Testis (tissue), 3 donors: ENCODE measurements around the gene TNFRSF21. TPM values are rescaled to one million over a fixed set of nuclear protein-coding genes. Genes with fewer than 3 reads are reported as not detected.

Experiments used
- DNase-seq: peaks from one replicate; pipeline ENCODE4 v3.0.0-alpha.2; 2019
- H3K27ac ChIP-seq, 2 donors: fragments of 200-600 bp; sonication (generic); one replicate each; pipeline ENCODE4 v1.5.1; 2019
- H3K27me3 ChIP-seq: fragments of 200-600 bp; sonication (generic); one replicate; pipeline ENCODE4 v1.5.1; 2019
- H3K36me3 ChIP-seq: fragments of 200-600 bp; sonication (generic); one replicate; pipeline ENCODE4 v1.5.1; 2017; ENCODE audit warnings: low read depth; ENCODE audit errors: missing control alignments
- H3K4me1 ChIP-seq: fragments of 200-600 bp; sonication (generic); one replicate; pipeline ENCODE4 v1.5.1; 2019
- H3K4me3 ChIP-seq, 2 donors: fragments of 200-600 bp; sonication (generic); one replicate each; pipeline ENCODE4 v1.5.1; 2017 to 2019
- H3K9me3 ChIP-seq: fragments of 200-600 bp; sonication (generic); one replicate; pipeline ENCODE4 v1.5.1; 2017
- POLR2A ChIP-seq: fragments of 450-650 bp; IDR thresholded peaks from one replicate; pipeline ENCODE4 v1.6.1; 2017; ENCODE audit warnings: antibody characterized with exemption, mild to moderate bottlenecking, moderate library complexity
- WGBS, 2 donors: methylation state at CpG; one replicate each; pipeline ENCODE4 v1.1.5; 2018; 5-methylcytosine and 5-hydroxymethylcytosine counted together
- intact Hi-C: fragments of 100-400 bp; cut with DNase I; formaldehyde crosslinking; loops from one replicate; pipeline ENCODE4 v1.15.1; 2023; ENCODE audit warnings: low total_unique reads
- polyA plus RNA-seq: library from polyadenylated mRNA; stranded (reverse); fragments of 350-450 nt; fragmentation: Illumina TruSeq; extraction: RNeasy Lipid Tissue Mini Kit (QIAGEN cat#74804); gene quantifications from one replicate; pipeline ENCODE4 v1.2.3, GENCODE V29; 2014; ENCODE audit warnings: low read depth, low replicate concordance; ENCODE audit not compliant: insufficient read depth
- total RNA-seq, 2 donors: library from RNA; depleted of rRNA; stranded (reverse); fragments of >200 nt; gene quantifications; one replicate each; pipeline ENCODE4 v1.2.3, GENCODE V29; 2016
- TF ChIP-seq, protein P1 (sequence below), 3 experiments: fragments of 450-650 bp in 2 of 3; fragments of 200-600 bp in 1 of 3; sonication (generic) in 1 of 3; IDR thresholded peaks; one replicate each; pipeline ENCODE4 v1.5.1; 2016 to 2019; ENCODE audit warnings: antibody characterized with exemption in 3 of 3, mild to moderate bottlenecking in 2 of 3, moderate library complexity in 1 of 3

Gene TNFRSF21
- total and polyA plus RNA-seq, 3 donors from 2014 or later = 11.0 to 19.3 (median 17.1) TPM

DNA sequence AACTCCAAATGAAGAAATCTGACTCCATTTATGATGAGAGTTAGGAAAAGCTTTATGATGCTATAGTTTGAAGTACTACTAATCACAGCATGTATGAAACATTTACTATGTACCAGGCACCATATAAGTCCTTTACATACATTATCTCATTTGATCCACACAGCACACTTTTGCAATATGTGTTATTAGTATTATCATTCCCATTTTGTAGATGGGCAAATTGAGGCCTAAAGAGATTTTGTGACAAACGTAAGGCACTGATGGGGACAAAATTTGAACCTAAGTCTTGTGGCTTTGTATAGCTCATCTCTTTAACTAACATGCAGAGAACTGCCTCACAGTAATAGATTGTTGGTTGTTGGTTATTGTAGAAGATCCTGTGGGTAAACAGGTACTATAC lies 14.2 kb upstream of the TNFRSF21 start:
- Histone ChIP-seq H3K4me3 (no peak overlapping the region), H3K9me3 (no peaks in the 10 kb centered on the region), H3K36me3 (no peaks in the 10 kb centered on the region), H3K27me3 (no peaks in the 10 kb centered on the region), H3K4me1 (no peaks in the 10 kb centered on the region), H3K27ac (no peak overlapping the region)
- 86 to 95% methylated on average over 1 of the region's 1 CpG for WGBS, 2 donors
- intact Hi-C loops = no loop called here
- TF ChIP-seq, protein P1, sequence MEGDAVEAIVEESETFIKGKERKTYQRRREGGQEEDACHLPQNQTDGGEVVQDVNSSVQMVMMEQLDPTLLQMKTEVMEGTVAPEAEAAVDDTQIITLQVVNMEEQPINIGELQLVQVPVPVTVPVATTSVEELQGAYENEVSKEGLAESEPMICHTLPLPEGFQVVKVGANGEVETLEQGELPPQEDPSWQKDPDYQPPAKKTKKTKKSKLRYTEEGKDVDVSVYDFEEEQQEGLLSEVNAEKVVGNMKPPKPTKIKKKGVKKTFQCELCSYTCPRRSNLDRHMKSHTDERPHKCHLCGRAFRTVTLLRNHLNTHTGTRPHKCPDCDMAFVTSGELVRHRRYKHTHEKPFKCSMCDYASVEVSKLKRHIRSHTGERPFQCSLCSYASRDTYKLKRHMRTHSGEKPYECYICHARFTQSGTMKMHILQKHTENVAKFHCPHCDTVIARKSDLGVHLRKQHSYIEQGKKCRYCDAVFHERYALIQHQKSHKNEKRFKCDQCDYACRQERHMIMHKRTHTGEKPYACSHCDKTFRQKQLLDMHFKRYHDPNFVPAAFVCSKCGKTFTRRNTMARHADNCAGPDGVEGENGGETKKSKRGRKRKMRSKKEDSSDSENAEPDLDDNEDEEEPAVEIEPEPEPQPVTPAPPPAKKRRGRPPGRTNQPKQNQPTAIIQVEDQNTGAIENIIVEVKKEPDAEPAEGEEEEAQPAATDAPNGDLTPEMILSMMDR (IDR thresholded peaks at IDR 0.05) = no peak
- TF ChIP-seq POLR2A = no peak
- no peak for DNase-seq

- TF ChIP-seq, protein P1 (IDR thresholded peaks at IDR 0.05) = no peak
- no peak for TF ChIP-seq POLR2A
- intact Hi-C loops = no loop called here
- no peak for DNase-seq
- H3K27me3 ChIP-seq = no peaks in the 10 kb centered on the region
- whole genome bisulfite sequencing, 2 donors = 36 to 53% methylated on average over 2 of the region's 2 CpGs
- H3K4me3 ChIP-seq = no peak overlapping the region
- no peaks in the 10 kb centered on the region for H3K4me1 ChIP-seq
- no peaks in the 10 kb centered on the region for H3K36me3 ChIP-seq
- no peaks in the 10 kb centered on the region for H3K9me3 ChIP-seq
- H3K27ac ChIP-seq = no peak overlapping the region
Measured at GRCh38 chr6:47323321-47323720, 13.6 kb upstream of the TNFRSF21 start.

GRCh38 chr6:47321577-47321976 lies 11.9 kb upstream of the TNFRSF21 start:
- Histone ChIP-seq H3K4me1 (no peaks in the 10 kb centered on the region), H3K27me3 (no peaks in the 10 kb centered on the region), H3K9me3 (no peaks in the 10 kb centered on the region), H3K4me3 (no peak overlapping the region), H3K27ac (no peak overlapping the region), H3K36me3 (no peaks in the 10 kb centered on the region)
- TF ChIP-seq, protein P1 (IDR thresholded peaks at IDR 0.05) = no peak
- TF ChIP-seq POLR2A = no peak
- DNase-seq = no peak
- WGBS, 2 donors = 54 to 67% methylated on average over 4 of the region's 4 CpGs
- intact Hi-C loops = no loop called here

- Histone ChIP-seq H3K4me3 (no peak overlapping the region), H3K36me3 (no peaks in the 10 kb centered on the region), H3K27ac (no peak overlapping the region), H3K4me1 (no peaks in the 10 kb centered on the region), H3K9me3 (no peaks in the 10 kb centered on the region), H3K27me3 (no peaks in the 10 kb centered on the region)
- 66 to 74% methylated on average over 4 of the region's 4 CpGs for WGBS, 2 donors
- no peak for DNase-seq
- intact Hi-C loops = no loop called here
- TF ChIP-seq, protein P1 (IDR thresholded peaks at IDR 0.05) = no peak
- no peak for TF ChIP-seq POLR2A
Measured at GRCh38 chr6:47319867-47320266, 10.2 kb upstream of the TNFRSF21 start.

GRCh38 chr6:47319382-47319781 lies 9.7 kb upstream of the TNFRSF21 start:
- Histone ChIP-seq H3K9me3 (no peaks in the 10 kb centered on the region), H3K4me3 (no peak overlapping the region), H3K4me1 (no peaks in the 10 kb centered on the region), H3K27me3 (no peaks in the 10 kb centered on the region), H3K27ac (no peak overlapping the region), H3K36me3 (no peaks in the 10 kb centered on the region)
- TF ChIP-seq POLR2A = no peak
- TF ChIP-seq, protein P1 (IDR thresholded peaks at IDR 0.05) = no peak
- no peak for DNase-seq
- intact Hi-C loops = no loop called here
- WGBS, 2 donors = 85 to 90% methylated on average over 3 of the region's 3 CpGs
